Lower leg skin (tissue), 4 donors: ENCODE data around the gene MXI1. TPM values are rescaled to one million over a fixed set of nuclear protein-coding genes. Genes with fewer than 3 reads are reported as not detected.

ENCODE experiments used
- DNase-seq, 2 donors: peaks; one replicate each; pipeline ENCODE4 v3.0.0-alpha.2; 2019; ENCODE audit warnings: low spot score in 2 of 2
- H3K4me3 ChIP-seq: fragments of 200-600 bp; sonication (generic); 2 replicates; pipeline ENCODE4 v1.5.1; 2017; ENCODE audit warnings: mild to moderate bottlenecking, low read depth; ENCODE audit not compliant: poor library complexity, severe bottlenecking
- POLR2A ChIP-seq, 2 donors: fragments of 450-650 bp; IDR thresholded peaks; one replicate each; pipeline ENCODE4 v1.6.1; 2016 to 2017; ENCODE audit warnings: antibody characterized with exemption in 2 of 2, mild to moderate bottlenecking in 1 of 2, moderate library complexity in 1 of 2
- WGBS, 2 donors: methylation state at CpG; one replicate each; pipeline ENCODE4 v1.1.5; 2018; 5-methylcytosine and 5-hydroxymethylcytosine counted together
- intact Hi-C: fragments of 100-400 bp; cut with DNase I; formaldehyde crosslinking; loops from one replicate; pipeline ENCODE4 v1.15.0; 2023; ENCODE audit warnings: low total_unique reads
- total RNA-seq, 4 donors: library from RNA; depleted of rRNA; stranded (reverse); fragments of >200 nt; gene quantifications; one replicate each; pipeline ENCODE4 v1.1.0, GENCODE V29; 2016
- TF ChIP-seq, protein P1 (sequence below), 3 donors: fragments of 450-650 bp; IDR thresholded peaks; one replicate each; pipeline ENCODE4 v1.5.1; 2016; ENCODE audit warnings: antibody characterized with exemption in 3 of 3, mild to moderate bottlenecking in 3 of 3, moderate library complexity in 2 of 3

Gene MXI1
- total RNA-seq, 4 donors from 2014 or later: 83.9 to 112 (median 99.3) TPM

GRCh38 chr10:110252151-110252550 is 44.7 kb downstream of the MXI1 start:
- 85 to 96% methylated on average over 1 of the region's 1 CpG for WGBS, 2 donors
- TF ChIP-seq, protein P1, sequence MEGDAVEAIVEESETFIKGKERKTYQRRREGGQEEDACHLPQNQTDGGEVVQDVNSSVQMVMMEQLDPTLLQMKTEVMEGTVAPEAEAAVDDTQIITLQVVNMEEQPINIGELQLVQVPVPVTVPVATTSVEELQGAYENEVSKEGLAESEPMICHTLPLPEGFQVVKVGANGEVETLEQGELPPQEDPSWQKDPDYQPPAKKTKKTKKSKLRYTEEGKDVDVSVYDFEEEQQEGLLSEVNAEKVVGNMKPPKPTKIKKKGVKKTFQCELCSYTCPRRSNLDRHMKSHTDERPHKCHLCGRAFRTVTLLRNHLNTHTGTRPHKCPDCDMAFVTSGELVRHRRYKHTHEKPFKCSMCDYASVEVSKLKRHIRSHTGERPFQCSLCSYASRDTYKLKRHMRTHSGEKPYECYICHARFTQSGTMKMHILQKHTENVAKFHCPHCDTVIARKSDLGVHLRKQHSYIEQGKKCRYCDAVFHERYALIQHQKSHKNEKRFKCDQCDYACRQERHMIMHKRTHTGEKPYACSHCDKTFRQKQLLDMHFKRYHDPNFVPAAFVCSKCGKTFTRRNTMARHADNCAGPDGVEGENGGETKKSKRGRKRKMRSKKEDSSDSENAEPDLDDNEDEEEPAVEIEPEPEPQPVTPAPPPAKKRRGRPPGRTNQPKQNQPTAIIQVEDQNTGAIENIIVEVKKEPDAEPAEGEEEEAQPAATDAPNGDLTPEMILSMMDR (IDR thresholded peaks at IDR 0.05): no peak
- TF ChIP-seq POLR2A (IDR thresholded peaks at IDR 0.05): no peak
- no peak for DNase-seq
- intact Hi-C loops: no loop called here
- H3K4me3 ChIP-seq: no peak overlapping the region

GRCh38 chr10:110254467-110254866 is 47.1 kb downstream of the MXI1 start:
- DNase-seq: no peak
- no peak for TF ChIP-seq POLR2A (IDR thresholded peaks at IDR 0.05)
- TF ChIP-seq, protein P1 (IDR thresholded peaks at IDR 0.05): no peak
- intact Hi-C loops: no loop called here
- H3K4me3 ChIP-seq: no peak overlapping the region

GRCh38 chr10:110258542-110258941 is 51.1 kb downstream of the MXI1 start:
- intact Hi-C loops: no loop called here
- no peak for DNase-seq

GRCh38 chr10:110259317-110259716 is 51.9 kb downstream of the MXI1 start:
- no peak overlapping the region for H3K4me3 ChIP-seq
- TF ChIP-seq, protein P1 (IDR thresholded peaks at IDR 0.05): no peak
- no peak for TF ChIP-seq POLR2A (IDR thresholded peaks at IDR 0.05)
- DNase-seq: no peak
- intact Hi-C loops: no loop called here

More at GRCh38 chr10:110258542-110258941, 51.1 kb downstream of the MXI1 start:
- WGBS, 2 donors: 88 to 94% methylated on average over 1 of the region's 1 CpG
- no peak overlapping the region for H3K4me3 ChIP-seq
- TF ChIP-seq, protein P1 (IDR thresholded peaks at IDR 0.05): no peak
- TF ChIP-seq POLR2A (IDR thresholded peaks at IDR 0.05): no peak

GRCh38 chr10:110260746-110261477 is 53.5 kb downstream of the MXI1 start:
- no peak for TF ChIP-seq POLR2A (IDR thresholded peaks at IDR 0.05)
- TF ChIP-seq, protein P1 (IDR thresholded peaks at IDR 0.05): no peak
- intact Hi-C loops: no loop called here
- 59 to 62% methylated on average over 1 of the region's 1 CpG for WGBS, 2 donors
- DNase-seq: no peak
- no peak overlapping the region for H3K4me3 ChIP-seq

DNA sequence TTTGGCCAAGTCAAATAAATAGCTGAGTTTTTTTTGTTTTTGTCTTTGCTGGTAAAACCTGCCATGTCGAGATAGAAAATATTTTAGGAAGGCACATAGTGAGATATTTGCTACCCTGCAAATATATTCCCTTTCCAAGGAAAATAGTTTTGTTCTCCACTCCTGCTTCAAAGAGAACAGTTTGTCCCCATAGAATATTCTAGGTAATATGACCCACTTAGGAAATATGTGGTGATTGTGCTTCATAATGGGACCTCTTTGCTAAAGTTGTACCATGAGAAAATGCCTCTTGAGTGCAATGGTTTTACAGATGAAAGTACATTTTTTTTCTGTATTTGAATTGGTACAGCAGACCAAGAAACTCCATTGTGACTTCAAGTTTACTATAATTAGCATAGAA is 55.8 kb downstream of the MXI1 start:
- WGBS, 2 donors: 71 to 79% methylated on average over 1 of the region's 1 CpG
- no peak for DNase-seq
- no peak for TF ChIP-seq POLR2A (IDR thresholded peaks at IDR 0.05)
- TF ChIP-seq, protein P1 (IDR thresholded peaks at IDR 0.05): no peak
- intact Hi-C loops: no loop called here
- H3K4me3 ChIP-seq: no peak overlapping the region
